SK-N-SH (cell line): ENCODE data around the gene CNNM1. TPM values are rescaled to one million over a fixed set of nuclear protein-coding genes. Genes with fewer than 3 reads are reported as not detected.
A peak's percentile ranks its signal among the peaks of the same experiment; 100 is the strongest.

ENCODE experiments used
- CTCF ChIA-PET: fragments of 300-600, 350-600 bp; formaldehyde crosslinking; extraction: SDS; loops from one replicate; lab custom pipeline; 2021; lab: Yijun Ruan, JAX
- POLR2A ChIA-PET: fragments of 350-600 bp; sonication (Branson Sonifier 250); formaldehyde crosslinking; extraction: SDS; loops from one replicate; lab custom pipeline; 2020; ENCODE audit warnings: antibody characterized with exemption, inconsistent platforms; lab: Yijun Ruan, JAX
- DNase-seq: peaks from one replicate; pipeline ENCODE4 v3.0.0; 2012
- H2AFZ ChIP-seq: fragments of 200-600 bp; sonication (generic); 2 replicates; pipeline ENCODE4 v1.8.1; 2016; ENCODE audit warnings: antibody characterized with exemption, mild to moderate bottlenecking, low read depth
- H3F3A ChIP-seq: fragments of 200-600 bp; sonication (generic); replicated peaks from 2 replicates; pipeline ENCODE3; 2016; ENCODE audit warnings: antibody characterized with exemption, mild to moderate bottlenecking; ENCODE audit not compliant: insufficient read depth
- H3K27ac ChIP-seq, 2 experiments: fragments of 200-500 bp in 1 of 2; fragments of 200-600 bp in 1 of 2; sonication (Bioruptor generic) in 1 of 2; sonication (generic), shearing (Covaris generic) in 1 of 2; 2 replicates each; pipeline versions ENCODE4 v1.5.1 to v1.6.1; 2014 to 2016; ENCODE audit warnings: low read depth in 2 of 2, inconsistent platforms in 1 of 2, low read length in 1 of 2, mild to moderate bottlenecking in 1 of 2, mixed read lengths in 1 of 2
- H3K27me3 ChIP-seq: fragments of 200-600 bp; sonication (generic), shearing (Covaris generic); 2 replicates; pipeline ENCODE4 v1.6.1; 2016; ENCODE audit warnings: mixed run types; ENCODE audit not compliant: insufficient read depth
- H3K36me3 ChIP-seq, 2 experiments: fragments of 200-500 bp in 1 of 2; fragments of 200-600 bp in 1 of 2; sonication (Bioruptor generic) in 1 of 2; sonication (generic) in 1 of 2; replicated peaks in 1 of 2; 2 replicates each; pipeline versions ENCODE3 to v1.5.1; 2014 to 2016; ENCODE audit warnings: low read length in 1 of 2, mild to moderate bottlenecking in 1 of 2; ENCODE audit not compliant: insufficient read depth in 2 of 2, control insufficient read depth in 1 of 2
- H3K4me1 ChIP-seq, 2 experiments: fragments of 200-500 bp in 1 of 2; fragments of 200-600 bp in 1 of 2; sonication (Bioruptor generic) in 1 of 2; sonication (generic), shearing (Covaris generic) in 1 of 2; 2 replicates each; pipeline versions ENCODE4 v1.5.1 to v1.6.1; 2014 to 2016; ENCODE audit warnings: low read depth in 1 of 2, low read length in 1 of 2, mixed run types in 1 of 2; ENCODE audit not compliant: insufficient read depth in 2 of 2, control insufficient read depth in 1 of 2
- H3K4me2 ChIP-seq: fragments of 200-600 bp; sonication (generic), shearing (Covaris generic); 2 replicates; pipeline ENCODE4 v1.6.1; 2017; ENCODE audit warnings: mixed run types
- H3K4me3 ChIP-seq, 2 experiments: fragments of 200-500 bp in 1 of 2; fragments of 200-600 bp in 1 of 2; sonication (Bioruptor generic) in 1 of 2; sonication (generic), shearing (Covaris generic) in 1 of 2; 2 replicates each; pipeline versions ENCODE4 v1.5.1 to v1.8.1; 2014 to 2016; ENCODE audit warnings: low read depth in 2 of 2, inconsistent platforms in 1 of 2, low read length in 1 of 2, mild to moderate bottlenecking in 1 of 2, mixed read lengths in 1 of 2, moderate library complexity in 1 of 2
- H3K79me2 ChIP-seq: fragments of 200-600 bp; sonication (generic); 2 replicates; pipeline ENCODE4 v1.8.1; 2017; ENCODE audit warnings: mild to moderate bottlenecking; ENCODE audit not compliant: insufficient read depth
- H3K9ac ChIP-seq: fragments of 200-600 bp; sonication (generic); 2 replicates; pipeline ENCODE4 v1.6.1; 2017; ENCODE audit warnings: mixed run types
- H3K9me2 ChIP-seq: fragments of 200-600 bp; sonication (generic); 2 replicates; pipeline ENCODE4 v1.6.1; 2017; ENCODE audit warnings: mixed run types
- H3K9me3 ChIP-seq: fragments of 200-600 bp; sonication (generic); 2 replicates; pipeline ENCODE4 v1.6.1; 2017; ENCODE audit warnings: mixed run types, mild to moderate bottlenecking, moderate library complexity
- H4K20me1 ChIP-seq: fragments of 200-600 bp; sonication (generic); 2 replicates; pipeline ENCODE4 v1.6.1; 2017; ENCODE audit warnings: mild to moderate bottlenecking, mixed run types; ENCODE audit not compliant: insufficient read depth
- ELF1 ChIP-seq: IDR thresholded peaks from 2 replicates; pipeline ENCODE4 v1.4.0; 2012
- EP300 ChIP-seq, 2 experiments: IDR thresholded peaks; 2 replicates each; pipeline versions ENCODE4 v1.4.0 to v1.6.1; 2012; ENCODE audit warnings: borderline replicate concordance in 1 of 2, low read depth in 1 of 2, low read length in 1 of 2
- EZH2phosphoT487 ChIP-seq: fragments of 200-600 bp; sonication (generic); IDR thresholded peaks from 2 replicates; pipeline ENCODE4 v1.6.1; 2017; ENCODE audit warnings: low read depth, mixed run types, mild to moderate bottlenecking, antibody characterized with exemption, moderate library complexity, borderline replicate concordance
- FOSL2 ChIP-seq: IDR thresholded peaks from 2 replicates; pipeline ENCODE4 v1.4.0; 2012; ENCODE audit warnings: low read depth, mild to moderate bottlenecking, moderate library complexity, borderline replicate concordance
- GABPA ChIP-seq: IDR thresholded peaks from 2 replicates; pipeline ENCODE4 v1.4.0; 2012; ENCODE audit warnings: low read depth, mild to moderate bottlenecking
- JUND ChIP-seq: IDR thresholded peaks from 2 replicates; pipeline ENCODE4 v1.4.0; 2012
- MEF2A ChIP-seq: IDR thresholded peaks from 2 replicates; pipeline ENCODE4 v1.4.0; 2012; ENCODE audit warnings: low read depth, borderline replicate concordance
- NFIC ChIP-seq: IDR thresholded peaks from 2 replicates; pipeline ENCODE4 v1.4.0; 2012; ENCODE audit warnings: borderline replicate concordance
- POLR2AphosphoS5 ChIP-seq: IDR thresholded peaks from 2 replicates; pipeline ENCODE4 v1.6.1; 2012; ENCODE audit warnings: low read depth, low read length
- RAD21 ChIP-seq: IDR thresholded peaks from 2 replicates; pipeline ENCODE4 v1.6.1; 2012; ENCODE audit warnings: mild to moderate bottlenecking, low read length
- RCOR1 ChIP-seq: fragments of 150-350 bp; IDR thresholded peaks from 2 replicates; pipeline ENCODE4 v1.6.1; 2017; ENCODE audit warnings: antibody characterized with exemption, low read length
- SIN3A ChIP-seq: IDR thresholded peaks from 2 replicates; pipeline ENCODE4 v1.6.1; 2012; ENCODE audit warnings: low read depth, mild to moderate bottlenecking, low read length, moderate library complexity, borderline replicate concordance
- TAF1 ChIP-seq: IDR thresholded peaks from 2 replicates; pipeline ENCODE4 v1.6.1; 2012; ENCODE audit warnings: low read depth, mild to moderate bottlenecking, low read length, moderate library complexity, borderline replicate concordance
- TCF12 ChIP-seq: IDR thresholded peaks from 2 replicates; pipeline ENCODE4 v1.4.0; 2012
- YY1 ChIP-seq: IDR thresholded peaks from 2 replicates; pipeline ENCODE4 v1.4.0; 2012; ENCODE audit warnings: low read depth, mild to moderate bottlenecking
- WGBS: methylation state at CpG from one replicate; pipeline ENCODE4 v1.1.6; 2017; ENCODE audit warnings: low lambda C conversion rate; 5-methylcytosine and 5-hydroxymethylcytosine counted together
- polyA plus RNA-seq, 3 experiments: library from polyadenylated mRNA; depleted of rRNA; stranded (reverse); fragments of >200 nt; gene quantifications; 2 replicates each; pipeline ENCODE4 v1.2.3, GENCODE V29; 2012
- TF ChIP-seq, protein P1 (sequence below): fragments of 200-600 bp; sonication (generic); IDR thresholded peaks from 2 replicates; pipeline ENCODE4 v1.6.1; 2017; ENCODE audit warnings: antibody characterized with exemption, mild to moderate bottlenecking, moderate library complexity
- TF ChIP-seq, protein P2 (sequence below): fragments of 150-350 bp; IDR thresholded peaks from 2 replicates; pipeline ENCODE4 v1.6.1; 2016; ENCODE audit warnings: mild to moderate bottlenecking, low read depth, low read length
- TF ChIP-seq, protein P3 (sequence below): IDR thresholded peaks from 2 replicates; pipeline ENCODE4 v1.4.0; 2012; ENCODE audit warnings: low read depth

CNNM1 gene
- polyA plus RNA-seq, 1 of the 3 experiments (the other 2 are of a cell fraction) = 0.12 TPM

DNA sequence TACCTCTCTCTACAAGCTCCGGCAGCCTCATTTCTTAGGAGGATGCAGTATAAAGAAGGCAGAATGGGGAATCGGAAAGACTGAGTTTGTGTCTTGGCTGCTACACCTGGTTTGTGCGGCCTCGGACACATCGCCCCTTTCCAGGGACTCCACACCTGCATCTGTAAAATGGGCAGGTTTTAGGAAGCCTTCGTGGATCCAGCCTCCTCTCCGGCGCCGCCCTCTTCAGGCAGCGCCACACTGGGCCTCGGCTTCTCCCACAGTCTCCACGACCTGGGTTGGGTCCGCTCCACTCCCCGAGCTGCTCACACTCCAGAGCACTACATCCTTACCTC lies 100.9 kb downstream of the CNNM1 start:
- Histone ChIP-seq H3F3A (peaks cover 3% of the 10 kb centered on the region), H3K9me2 (no peaks in the 10 kb centered on the region), H3K36me3 (peaks cover 6 to 14% of the 10 kb centered on the region in 2 experiments), H3K79me2 (peaks cover 53% of the 10 kb centered on the region), H3K27ac (peak overlapping the region; percentile 36 to 49; a peak in 3 of 4 replicates), H3K9ac (peak overlapping the region; percentile 88), H3K9me3 (no peaks in the 10 kb centered on the region), H4K20me1 (no peaks in the 10 kb centered on the region), H3K4me3 (peak overlapping the region; percentile 98), H2AFZ (peak overlapping the region; percentile 99), H3K4me2 (peak overlapping the region; percentile 94), H3K4me1 (peaks cover 8 to 10% of the 10 kb centered on the region in 2 experiments; a peak in 2 of 4 replicates), H3K27me3 (no peaks in the 10 kb centered on the region)
- POLR2A ChIA-PET = interaction anchor here (0.9 to 2.1 kb wide), 6 partner anchors 16 to 302 kb away, joined by 3 to 6 read pairs (median 3); partner anchors contain the start of genes CNNM1, CUTC and SLC25A28
- WGBS = 4% methylated on average over 12 of the region's 14 CpGs
- TF ChIP-seq, protein P1, sequence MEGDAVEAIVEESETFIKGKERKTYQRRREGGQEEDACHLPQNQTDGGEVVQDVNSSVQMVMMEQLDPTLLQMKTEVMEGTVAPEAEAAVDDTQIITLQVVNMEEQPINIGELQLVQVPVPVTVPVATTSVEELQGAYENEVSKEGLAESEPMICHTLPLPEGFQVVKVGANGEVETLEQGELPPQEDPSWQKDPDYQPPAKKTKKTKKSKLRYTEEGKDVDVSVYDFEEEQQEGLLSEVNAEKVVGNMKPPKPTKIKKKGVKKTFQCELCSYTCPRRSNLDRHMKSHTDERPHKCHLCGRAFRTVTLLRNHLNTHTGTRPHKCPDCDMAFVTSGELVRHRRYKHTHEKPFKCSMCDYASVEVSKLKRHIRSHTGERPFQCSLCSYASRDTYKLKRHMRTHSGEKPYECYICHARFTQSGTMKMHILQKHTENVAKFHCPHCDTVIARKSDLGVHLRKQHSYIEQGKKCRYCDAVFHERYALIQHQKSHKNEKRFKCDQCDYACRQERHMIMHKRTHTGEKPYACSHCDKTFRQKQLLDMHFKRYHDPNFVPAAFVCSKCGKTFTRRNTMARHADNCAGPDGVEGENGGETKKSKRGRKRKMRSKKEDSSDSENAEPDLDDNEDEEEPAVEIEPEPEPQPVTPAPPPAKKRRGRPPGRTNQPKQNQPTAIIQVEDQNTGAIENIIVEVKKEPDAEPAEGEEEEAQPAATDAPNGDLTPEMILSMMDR = peak; percentile 16
- TF ChIP-seq, protein P2, sequence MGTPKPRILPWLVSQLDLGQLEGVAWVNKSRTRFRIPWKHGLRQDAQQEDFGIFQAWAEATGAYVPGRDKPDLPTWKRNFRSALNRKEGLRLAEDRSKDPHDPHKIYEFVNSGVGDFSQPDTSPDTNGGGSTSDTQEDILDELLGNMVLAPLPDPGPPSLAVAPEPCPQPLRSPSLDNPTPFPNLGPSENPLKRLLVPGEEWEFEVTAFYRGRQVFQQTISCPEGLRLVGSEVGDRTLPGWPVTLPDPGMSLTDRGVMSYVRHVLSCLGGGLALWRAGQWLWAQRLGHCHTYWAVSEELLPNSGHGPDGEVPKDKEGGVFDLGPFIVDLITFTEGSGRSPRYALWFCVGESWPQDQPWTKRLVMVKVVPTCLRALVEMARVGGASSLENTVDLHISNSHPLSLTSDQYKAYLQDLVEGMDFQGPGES = no peak
- CTCF ChIA-PET = interaction anchor here (1.0 to 3.0 kb wide), 6 partner anchors 30 to 416 kb away, joined by 3 to 12 read pairs (median 4); no protein-coding TSS in a partner anchor
- DNase-seq = no peak

DNA sequence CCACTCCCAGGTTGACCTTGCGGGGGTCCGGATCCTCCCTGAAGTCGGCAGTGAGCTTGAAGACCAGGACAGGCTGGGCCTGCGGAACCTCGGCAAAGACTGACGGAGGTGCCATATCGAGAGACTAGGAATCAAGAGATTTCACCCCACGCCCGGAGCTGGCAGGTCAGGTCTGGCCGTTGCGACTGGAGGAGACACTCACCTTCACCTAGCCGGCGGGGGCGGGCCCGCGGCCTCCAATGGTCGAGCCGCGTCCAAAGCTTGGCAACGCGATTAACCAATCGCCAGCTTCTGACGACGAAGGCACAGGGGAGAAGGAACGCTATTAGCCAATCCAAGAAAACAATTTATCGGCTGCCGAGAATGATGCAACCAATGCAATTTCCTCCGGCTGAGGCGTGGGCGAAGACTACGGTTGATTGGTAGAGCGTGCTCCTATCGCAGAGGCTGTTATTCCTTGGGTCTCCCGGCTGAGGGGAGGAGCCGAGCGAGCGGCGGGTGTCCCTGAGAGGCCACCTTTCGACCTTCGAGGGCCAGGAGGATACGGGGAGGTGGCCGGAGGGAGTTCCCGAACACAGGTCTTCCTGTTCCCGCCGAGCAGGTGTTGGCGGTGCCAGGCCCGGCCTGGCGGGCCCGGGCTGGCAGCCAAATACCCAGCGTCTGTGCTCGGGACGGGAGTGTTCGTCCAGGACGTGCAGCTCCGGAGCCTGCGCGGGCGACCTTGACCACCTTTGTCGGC lies 101.5 kb downstream of the CNNM1 start, which contains the start of gene GOT1:
GOT1 (minus strand) TSS at position 174 of the 739 bp plus-strand sequence; CDS start at position 115, 59 bp downstream.
- Histone ChIP-seq H3K9me2 (no peaks in the 10 kb centered on the region), H4K20me1 (no peaks in the 10 kb centered on the region), H3K4me3 (peak within 1 kb of the TSS; percentile 98), H3K9me3 (no peaks in the 10 kb centered on the region), H3F3A (peaks cover 7% of the 10 kb centered on the region), H3K4me1 (peaks cover 8 to 10% of the 10 kb centered on the region in 2 experiments; a peak in 2 of 4 replicates), H2AFZ (peak within 1 kb of the TSS; percentile 99), H3K27ac (peak within 1 kb of the TSS; percentile 49 to 60), H3K9ac (peak within 1 kb of the TSS; percentile 88), H3K4me2 (peak within 1 kb of the TSS; percentile 94), H3K79me2 (peaks cover 53% of the 10 kb centered on the region), H3K36me3 (peaks cover 6 to 9% of the 10 kb centered on the region in 2 experiments), H3K27me3 (no peaks in the 10 kb centered on the region)
- ChIA-PET POLR2A (interaction anchor here (0.7 to 2.1 kb wide), 7 partner anchors 11 to 302 kb away, joined by 3 to 6 read pairs (median 3); partner anchors contain the start of genes CNNM1, CUTC and SLC25A28), CTCF (interaction anchor here (0.7 to 3.0 kb wide), 7 partner anchors 19 to 415 kb away, joined by 3 to 12 read pairs (median 4); no protein-coding TSS in a partner anchor)
- 1% methylated on average over 36 of the region's 59 CpGs for WGBS
- DNase-seq = peak; percentile 97
- TF ChIP-seq EP300 (IDR thresholded peaks at IDR 0.05; ENCODE audit: borderline replicate concordance in 1 of 2, low read depth in 1 of 2, low read length in 1 of 2) = no peak
- no peak for TF ChIP-seq MEF2A
- TF ChIP-seq, protein P3, sequence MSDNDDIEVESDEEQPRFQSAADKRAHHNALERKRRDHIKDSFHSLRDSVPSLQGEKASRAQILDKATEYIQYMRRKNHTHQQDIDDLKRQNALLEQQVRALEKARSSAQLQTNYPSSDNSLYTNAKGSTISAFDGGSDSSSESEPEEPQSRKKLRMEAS = peak; percentile 54
- TF ChIP-seq ELF1 = peak; percentile 26; the same call in 1 of the 2 replicates
- TF ChIP-seq POLR2AphosphoS5 = peak; percentile 37
- TF ChIP-seq GABPA = no peak
- 0 out of 2 replicates have a peak, but pooled peaks have one; percentile 48 for TF ChIP-seq YY1
- TF ChIP-seq JUND = no peak
- no peak; the same call in 1 of the 2 replicates for TF ChIP-seq SIN3A
- TF ChIP-seq, protein P1 = no peak; the same call in 1 of the 2 replicates
- TF ChIP-seq TAF1 = peak; percentile 70
- no peak for TF ChIP-seq NFIC
- no peak for TF ChIP-seq TCF12
- no peak for TF ChIP-seq EZH2phosphoT487
- TF ChIP-seq, protein P2 = peak; percentile 93
- no peak for TF ChIP-seq RAD21
- peak; percentile 33; the same call in 1 of the 2 replicates for TF ChIP-seq RCOR1
- TF ChIP-seq FOSL2 = no peak
